Tibial nerve (tissue), 4 donors: ENCODE results near the gene GNA14. TPM values are rescaled to one million over a fixed set of nuclear protein-coding genes. Genes with fewer than 3 reads are reported as not detected.

Experiments used
- DNase-seq, 2 donors: peaks; one replicate each; pipeline ENCODE4 v3.0.0-alpha.2; 2019; ENCODE audit warnings: low spot score in 2 of 2
- H3K27ac ChIP-seq, 4 donors: fragments of 200-600 bp; sonication (generic) in 3 of 4; one replicate each; pipeline ENCODE4 v1.5.1; 2017 to 2019; ENCODE audit warnings: mild to moderate bottlenecking in 1 of 4
- H3K27me3 ChIP-seq, 2 donors: fragments of 200-600 bp; sonication (generic) in 1 of 2; one replicate each; pipeline versions ENCODE4 v1.5.1 to v1.6.0; 2017 to 2019
- H3K36me3 ChIP-seq, 3 donors: fragments of 200-600 bp; sonication (generic); one replicate each; pipeline ENCODE4 v1.5.1; 2018 to 2019
- H3K4me1 ChIP-seq, 4 donors: fragments of 200-600 bp; sonication (generic) in 3 of 4; one replicate each; pipeline ENCODE4 v1.5.1; 2017 to 2019
- H3K4me3 ChIP-seq, 4 donors: fragments of 200-600 bp; sonication (generic) in 3 of 4; one replicate each; pipeline ENCODE4 v1.5.1; 2017 to 2019; ENCODE audit warnings: mild to moderate bottlenecking in 1 of 4, moderate library complexity in 1 of 4
- H3K9me3 ChIP-seq, 4 donors: fragments of 200-600 bp; sonication (generic) in 3 of 4; one replicate each; pipeline ENCODE4 v1.5.1; 2017 to 2019
- CTCF ChIP-seq, 5 experiments: fragments of 200-600 bp in 3 of 5; fragments of 450-650 bp in 2 of 5; sonication (generic) in 3 of 5; IDR thresholded peaks; one replicate each; pipeline ENCODE4 v1.5.1; 2016 to 2019; ENCODE audit warnings: antibody characterized with exemption in 5 of 5, mild to moderate bottlenecking in 3 of 5, moderate library complexity in 2 of 5
- EP300 ChIP-seq, 2 donors: sonication (generic); formaldehyde crosslinking; IDR thresholded peaks; one replicate each; pipeline ENCODE4 v1.6.1; 2017; ENCODE audit warnings: antibody characterized with exemption in 2 of 2, mild to moderate bottlenecking in 1 of 2
- POLR2A ChIP-seq, 2 donors: fragments of 450-650 bp; IDR thresholded peaks; one replicate each; pipeline ENCODE4 v1.6.1; 2017; ENCODE audit warnings: antibody characterized with exemption in 2 of 2, mild to moderate bottlenecking in 2 of 2, moderate library complexity in 2 of 2
- WGBS, 2 donors: methylation state at CpG; one replicate each; pipeline ENCODE4 v1.1.5; 2018; 5-methylcytosine and 5-hydroxymethylcytosine counted together
- total RNA-seq, 4 donors: library from RNA; depleted of rRNA; stranded (reverse); fragments of >200 nt; gene quantifications; one replicate each; pipeline ENCODE4 v1.1.0, GENCODE V29; 2016

Gene GNA14
- total RNA-seq, 4 donors from 2014 or later, result 0.84 to 7.1 (median 3.6) TPM

GRCh38 chr9:77426712-77427111, 221.4 kb downstream of the GNA14 start:
- TF ChIP-seq EP300 (IDR thresholded peaks at IDR 0.05) (no peak), POLR2A (IDR thresholded peaks at IDR 0.05) (no peak), CTCF (IDR thresholded peaks at IDR 0.05) (no peak)
- Histone ChIP-seq H3K9me3 (no peaks in the 10 kb centered on the region), H3K36me3 (no peaks in the 10 kb centered on the region), H3K4me3 (no peak overlapping the region), H3K4me1 (peaks cover 0 to 12% (median 0%) of the 10 kb centered on the region in 4 donors), H3K27ac (no peak overlapping the region), H3K27me3 (no peaks in the 10 kb centered on the region)
- 47 to 81% methylated on average over 3 of the region's 3 CpGs for WGBS, 2 donors
- no peak for DNase-seq

GRCh38 chr9:77424993-77425392, 223.1 kb downstream of the GNA14 start:
- WGBS, 2 donors, result 84 to 87% methylated on average over 2 of the region's 2 CpGs
- H3K4me3 ChIP-seq, result no peak overlapping the region
- H3K27me3 ChIP-seq, result no peaks in the 10 kb centered on the region
- TF ChIP-seq CTCF (IDR thresholded peaks at IDR 0.05), result no peak
- TF ChIP-seq EP300 (IDR thresholded peaks at IDR 0.05), result no peak
- no peak for TF ChIP-seq POLR2A (IDR thresholded peaks at IDR 0.05)
- H3K27ac ChIP-seq, result no peak overlapping the region
- no peaks in the 10 kb centered on the region for H3K36me3 ChIP-seq
- peaks cover 0 to 10% (median 0%) of the 10 kb centered on the region in 4 donors for H3K4me1 ChIP-seq
- DNase-seq, result no peak
- no peaks in the 10 kb centered on the region for H3K9me3 ChIP-seq

- WGBS, 2 donors, result 91 to 92% methylated on average over 3 of the region's 3 CpGs
- TF ChIP-seq CTCF (IDR thresholded peaks at IDR 0.05) (no peak), EP300 (IDR thresholded peaks at IDR 0.05) (no peak)
- Histone ChIP-seq H3K27me3 (no peaks in the 10 kb centered on the region), H3K36me3 (no peaks in the 10 kb centered on the region), H3K27ac (no peak overlapping the region), H3K4me3 (no peak overlapping the region), H3K9me3 (no peaks in the 10 kb centered on the region), H3K4me1 (no peaks in the 10 kb centered on the region)
- no peak for DNase-seq
Observed at GRCh38 chr9:77423841-77424240, 224.3 kb downstream of the GNA14 start.

- Histone ChIP-seq H3K27me3 (no peaks in the 10 kb centered on the region), H3K4me1 (no peaks in the 10 kb centered on the region), H3K9me3 (no peaks in the 10 kb centered on the region), H3K36me3 (no peaks in the 10 kb centered on the region), H3K4me3 (no peak overlapping the region), H3K27ac (no peak overlapping the region)
- TF ChIP-seq CTCF (IDR thresholded peaks at IDR 0.05), result no peak
- WGBS, 2 donors, result 98% methylated on average over 3 of the region's 3 CpGs
- DNase-seq, result no peak
Observed at GRCh38 chr9:77422969-77423368, 225.2 kb downstream of the GNA14 start.

- no peak overlapping the region for H3K4me3 ChIP-seq
- DNase-seq, result no peak
- H3K27me3 ChIP-seq, result no peaks in the 10 kb centered on the region
- H3K36me3 ChIP-seq, result no peaks in the 10 kb centered on the region
- WGBS, 2 donors, result 93 to 94% methylated on average over 10 of the region's 10 CpGs
- H3K9me3 ChIP-seq, result no peaks in the 10 kb centered on the region
- TF ChIP-seq CTCF (IDR thresholded peaks at IDR 0.05) (no peak), POLR2A (IDR thresholded peaks at IDR 0.05) (no peak), EP300 (IDR thresholded peaks at IDR 0.05) (no peak)
- no peaks in the 10 kb centered on the region for H3K4me1 ChIP-seq
- H3K27ac ChIP-seq, result no peak overlapping the region
Observed at GRCh38 chr9:77421506-77422265, 226.4 kb downstream of the GNA14 start.
